Left kidney (tissue), 2 donors: ENCODE data around the gene NDUFA13. TPM values are rescaled to one million over a fixed set of nuclear protein-coding genes. Genes with fewer than 3 reads are reported as not detected.

Experiments
- DNase-seq: peaks from one replicate; pipeline ENCODE4 v3.0.0-alpha.2; 2013
- polyA plus RNA-seq: library from polyadenylated mRNA; unstranded; fragments of 120-200 nt; gene quantifications from one replicate; pipeline ENCODE4 v1.2.1, GENCODE V29; 2013; ENCODE audit not compliant: insufficient read length

The NDUFA13 gene
- polyA plus RNA-seq, 1 donor, result 225 TPM

DNA sequence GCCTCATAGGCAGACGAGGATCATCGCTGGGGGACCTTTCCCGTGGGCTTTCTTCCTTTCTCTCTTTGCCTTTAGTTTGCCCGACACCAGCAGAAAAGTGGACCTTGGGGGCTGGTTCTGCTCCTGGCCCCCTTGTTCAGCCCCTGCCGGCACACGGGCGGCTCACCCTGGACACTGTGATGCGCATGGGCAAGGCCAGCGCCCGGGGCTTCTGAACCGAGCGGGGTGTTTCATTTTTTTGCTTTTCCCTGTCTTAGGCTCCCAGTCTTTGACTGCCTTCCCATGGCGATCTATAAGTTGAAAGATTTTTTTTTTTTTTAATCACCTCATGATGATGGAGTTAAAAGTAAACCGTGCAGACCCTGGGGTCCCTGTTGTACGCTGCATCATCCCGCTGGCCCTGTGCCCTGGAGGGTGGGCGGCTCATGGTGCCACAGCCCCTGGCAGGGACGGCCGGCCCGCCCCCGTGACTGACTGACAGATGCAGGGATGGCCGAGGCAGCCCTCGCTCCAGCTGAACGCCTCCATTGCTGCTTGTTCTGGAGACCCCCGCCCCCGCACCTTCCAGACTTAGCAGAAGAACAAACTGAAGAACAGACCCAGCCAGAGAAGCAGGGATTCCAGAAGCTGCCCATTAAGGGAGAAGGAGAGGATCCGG lies 10.2 kb upstream of the NDUFA13 start:
- no peak for DNase-seq

DNA sequence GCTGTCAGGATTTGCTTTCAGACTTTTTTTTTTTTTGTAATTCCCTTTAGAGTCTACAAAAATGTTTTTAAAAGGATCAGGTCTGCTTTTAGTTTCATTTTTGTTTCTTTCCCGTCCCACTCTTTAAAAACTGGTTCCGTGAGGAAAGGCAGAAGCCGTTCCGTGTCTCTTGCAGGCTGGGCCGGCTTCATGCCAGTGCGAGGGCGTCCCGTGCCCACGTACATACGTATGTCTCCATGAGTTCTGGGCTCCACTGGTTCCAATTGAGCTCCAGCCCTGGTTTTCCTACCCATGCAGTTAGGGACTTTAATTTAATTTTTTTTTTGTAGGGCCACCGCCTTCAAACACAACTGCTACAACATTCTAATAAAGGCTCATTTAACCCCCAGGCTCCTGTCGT lies 9.4 kb upstream of the NDUFA13 start:
- DNase-seq, result no peak

DNA sequence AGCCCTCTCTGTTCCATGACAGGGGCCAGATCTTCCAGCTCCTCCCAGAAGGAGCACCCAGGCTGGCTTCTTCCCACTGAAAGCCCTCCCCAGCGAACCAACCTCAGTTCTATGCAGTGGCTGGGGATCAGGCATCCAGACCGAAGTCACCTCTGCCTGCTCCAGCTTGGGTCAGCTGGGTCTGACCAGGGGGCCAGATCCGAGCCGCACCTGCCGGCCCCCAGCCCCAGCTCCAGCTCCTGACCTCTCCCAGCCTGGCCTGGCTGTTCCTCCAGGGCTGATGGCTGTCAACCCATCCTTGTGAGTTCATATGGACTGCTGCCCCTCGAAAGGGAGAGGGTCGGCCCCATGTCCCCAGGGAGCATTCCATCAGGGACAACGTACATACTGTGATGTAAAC lies 8.7 kb upstream of the NDUFA13 start:
- no peak for DNase-seq

DNA sequence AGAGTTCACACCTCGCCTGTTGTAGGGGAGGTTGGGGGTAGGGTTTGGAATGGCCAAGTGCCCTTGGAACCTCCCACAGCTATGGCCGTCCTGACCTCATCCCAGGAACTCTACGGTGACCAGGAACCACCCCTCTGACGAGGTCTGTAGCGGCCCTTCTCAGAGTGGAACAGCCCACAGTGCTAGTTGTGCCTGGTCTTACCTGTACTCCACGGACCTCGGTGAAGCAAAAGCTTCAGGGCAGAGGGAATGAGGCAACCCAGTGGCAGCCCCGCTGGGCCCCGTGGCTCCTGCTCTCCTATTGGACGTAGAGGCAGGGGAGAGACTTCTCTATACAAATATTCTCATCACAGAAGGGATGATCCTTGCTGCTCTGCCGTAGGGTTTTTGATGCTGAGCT lies 7.8 kb upstream of the NDUFA13 start:
- no peak for DNase-seq

DNA sequence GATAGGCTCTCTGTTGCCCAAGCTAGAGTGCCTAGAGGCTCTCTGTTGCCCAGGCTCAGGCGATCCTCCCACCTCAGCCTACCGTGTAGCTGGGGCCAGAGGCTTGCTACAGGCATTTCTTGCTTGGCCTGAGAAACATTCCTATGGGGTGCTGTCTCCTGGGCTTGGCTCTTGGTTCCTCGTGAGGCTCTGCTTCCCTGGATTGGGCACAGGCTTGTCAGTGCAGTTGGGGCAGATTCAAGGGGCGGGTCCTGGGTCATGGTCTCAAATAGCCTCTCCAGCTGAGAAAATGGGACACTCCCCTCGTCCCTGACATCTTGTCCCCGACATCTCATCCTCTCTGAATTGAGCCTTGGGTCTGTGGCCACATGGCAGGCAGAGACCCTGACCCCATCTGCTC lies 5.6 kb upstream of the NDUFA13 start:
- no peak for DNase-seq

DNA sequence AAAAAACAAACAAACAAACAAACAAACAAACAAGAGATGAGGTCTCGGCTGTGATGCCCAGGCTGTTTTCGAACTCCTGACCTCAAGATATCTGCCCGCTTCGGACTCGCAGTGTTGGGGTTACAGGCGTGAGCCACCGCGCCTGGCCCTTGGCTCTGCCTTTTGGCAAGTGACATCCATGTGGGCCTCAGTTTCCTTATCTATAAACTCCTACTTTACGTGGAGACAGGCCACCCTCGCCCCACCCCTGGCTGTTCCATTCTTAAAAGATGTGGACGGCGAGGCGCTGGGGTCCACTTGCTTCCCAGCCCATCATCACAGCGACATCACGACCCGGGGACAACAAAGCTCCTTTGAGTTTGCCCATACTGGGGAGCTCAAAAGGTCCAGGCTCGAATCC lies 2.3 kb upstream of the NDUFA13 start:
- DNase-seq, result no peak

DNA sequence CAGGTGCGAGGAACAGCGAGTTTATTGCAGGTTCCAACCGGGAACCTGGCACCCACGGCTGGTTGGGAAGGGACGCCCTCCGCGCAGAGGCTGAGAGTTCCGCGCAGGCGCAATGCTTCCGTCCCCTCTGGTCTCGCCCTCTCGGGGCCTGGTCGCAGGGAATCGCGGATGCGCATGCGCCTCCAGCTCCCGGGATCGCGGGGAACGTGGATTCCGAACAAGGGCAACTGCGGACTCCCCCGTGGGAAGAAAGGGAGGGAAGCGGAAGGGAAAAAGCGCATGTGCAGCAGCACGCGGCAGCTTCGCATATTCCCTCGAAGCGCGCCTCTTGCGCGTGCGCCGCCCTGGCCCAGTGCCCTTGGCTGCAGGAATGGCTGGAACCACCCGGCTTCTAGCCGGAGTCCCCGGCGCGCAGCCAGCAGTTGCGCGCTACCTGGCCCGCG lies 1.8 kb upstream of the NDUFA13 start:
- DNase-seq, result peak; percentile 63

DNA sequence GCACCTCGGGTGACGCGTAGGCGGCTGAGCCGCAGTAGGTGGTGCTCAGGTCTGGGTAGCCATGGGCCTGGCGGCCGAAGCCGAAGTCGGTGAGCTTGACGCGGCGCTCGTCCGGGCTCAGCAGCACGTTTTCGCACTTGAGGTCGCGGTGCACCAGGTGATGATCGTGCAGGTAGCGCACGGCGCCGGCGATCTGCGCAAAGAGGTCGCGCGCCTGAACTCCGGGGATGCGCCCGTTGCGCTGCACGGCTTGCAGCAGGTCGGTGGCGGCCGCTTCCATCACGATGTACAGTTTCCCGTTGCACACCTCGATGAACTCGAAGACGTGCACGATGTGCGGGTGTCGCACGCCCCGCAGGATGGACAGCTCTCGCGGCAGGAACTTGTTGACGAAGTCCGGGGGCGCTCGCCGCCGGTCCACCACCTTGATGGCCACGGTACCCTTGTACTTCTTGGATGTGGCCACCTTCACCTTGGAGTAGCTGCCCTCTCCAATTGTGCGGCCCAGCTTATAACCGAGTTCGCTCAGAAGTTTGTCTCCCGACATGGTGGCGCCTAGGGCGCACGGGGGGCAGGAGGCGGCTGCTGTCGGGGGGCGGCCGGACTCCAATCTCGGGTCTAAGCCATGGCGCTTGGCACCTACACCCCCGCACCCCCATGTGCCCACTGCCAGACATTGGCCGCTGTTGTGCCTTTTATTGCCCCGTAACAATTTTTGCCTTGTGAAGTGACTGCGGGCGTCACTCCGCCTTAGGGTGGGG lies 964 bp upstream of the NDUFA13 start, which contains the start of gene TSSK6:
Gene TSSK6, minus strand, starts transcription at position 668 of the 761 bp plus-strand sequence. Its CDS starts 121 bp downstream, at position 547.
- DNase-seq, result no peak

DNA sequence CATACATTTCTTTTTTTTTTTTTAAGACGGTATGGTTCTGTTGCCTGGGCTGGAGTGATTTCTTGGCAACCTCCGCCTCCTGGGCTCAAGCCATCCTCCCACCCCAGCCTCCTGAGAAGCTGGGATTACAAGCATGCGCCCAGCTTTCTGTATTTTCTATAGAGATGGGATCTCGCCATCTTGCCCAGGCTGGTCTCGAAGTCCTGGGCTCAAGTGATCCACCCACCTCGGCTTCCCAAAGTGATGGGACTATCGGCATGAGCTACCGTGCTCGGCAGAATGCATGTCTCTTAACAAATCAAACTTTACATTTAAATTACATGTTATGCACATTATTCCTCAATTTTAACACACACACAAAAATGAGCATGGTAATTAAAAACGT lies 1.2 kb downstream of the NDUFA13 start:
- no peak for DNase-seq

DNA sequence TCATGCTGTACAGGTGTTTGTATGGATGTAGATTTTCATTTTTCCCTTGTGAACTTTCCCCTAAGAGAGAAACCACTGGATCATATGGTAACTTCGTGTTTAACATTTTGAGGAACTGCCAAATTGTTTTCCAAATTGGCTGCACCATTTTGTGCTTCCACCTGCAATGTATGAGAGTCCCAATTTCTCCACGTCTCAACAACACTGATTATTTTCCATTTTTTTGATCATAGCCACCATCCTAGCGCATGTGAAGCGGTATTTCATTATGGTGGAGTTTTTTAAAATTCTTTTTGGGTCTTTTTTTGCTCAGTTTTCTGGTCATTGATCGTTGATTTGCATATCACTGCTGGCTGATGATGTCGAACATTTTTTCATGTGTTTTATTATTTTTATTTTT lies 5.0 kb downstream of the NDUFA13 start:
- DNase-seq, result no peak

DNA sequence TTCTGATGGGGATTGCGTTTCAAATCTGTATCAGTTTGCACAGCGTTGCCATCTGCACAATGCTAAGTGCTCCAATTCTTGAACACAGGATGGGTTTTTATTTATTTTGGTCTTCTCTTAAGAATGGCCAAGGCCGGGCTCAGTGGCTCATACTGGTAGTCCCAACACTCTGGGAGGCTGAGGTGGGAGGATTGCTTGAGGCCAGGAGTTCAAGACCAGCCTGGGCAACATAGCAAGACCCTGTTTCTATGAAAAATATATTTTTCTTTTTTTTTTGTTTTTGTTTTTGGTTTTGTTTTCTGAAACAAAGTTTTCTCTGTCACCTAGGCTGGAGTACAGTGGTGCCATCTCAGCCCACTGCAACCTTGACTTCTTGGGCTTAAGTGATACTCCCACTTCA lies 7.2 kb downstream of the NDUFA13 start:
- DNase-seq, result no peak

DNA sequence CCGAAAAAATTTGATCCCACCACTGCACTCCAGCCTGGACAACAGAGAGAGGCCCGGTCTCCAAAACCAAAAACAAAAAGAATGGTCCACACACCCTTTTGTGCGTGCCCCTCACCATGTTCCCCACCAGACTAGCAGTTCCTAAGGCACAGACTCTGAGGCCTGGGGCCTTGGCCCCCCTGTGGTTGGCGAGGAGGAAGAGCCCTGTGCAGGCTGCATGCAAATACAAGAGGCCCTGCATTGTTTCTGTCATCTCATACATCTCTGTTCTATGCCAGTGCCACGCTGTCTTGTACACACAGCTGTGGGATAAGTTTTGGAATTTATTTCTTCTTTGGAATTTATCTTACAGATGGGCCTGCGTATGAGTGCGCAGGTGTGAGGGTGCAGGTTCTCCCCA lies 8.0 kb downstream of the NDUFA13 start:
- DNase-seq, result no peak

DNA sequence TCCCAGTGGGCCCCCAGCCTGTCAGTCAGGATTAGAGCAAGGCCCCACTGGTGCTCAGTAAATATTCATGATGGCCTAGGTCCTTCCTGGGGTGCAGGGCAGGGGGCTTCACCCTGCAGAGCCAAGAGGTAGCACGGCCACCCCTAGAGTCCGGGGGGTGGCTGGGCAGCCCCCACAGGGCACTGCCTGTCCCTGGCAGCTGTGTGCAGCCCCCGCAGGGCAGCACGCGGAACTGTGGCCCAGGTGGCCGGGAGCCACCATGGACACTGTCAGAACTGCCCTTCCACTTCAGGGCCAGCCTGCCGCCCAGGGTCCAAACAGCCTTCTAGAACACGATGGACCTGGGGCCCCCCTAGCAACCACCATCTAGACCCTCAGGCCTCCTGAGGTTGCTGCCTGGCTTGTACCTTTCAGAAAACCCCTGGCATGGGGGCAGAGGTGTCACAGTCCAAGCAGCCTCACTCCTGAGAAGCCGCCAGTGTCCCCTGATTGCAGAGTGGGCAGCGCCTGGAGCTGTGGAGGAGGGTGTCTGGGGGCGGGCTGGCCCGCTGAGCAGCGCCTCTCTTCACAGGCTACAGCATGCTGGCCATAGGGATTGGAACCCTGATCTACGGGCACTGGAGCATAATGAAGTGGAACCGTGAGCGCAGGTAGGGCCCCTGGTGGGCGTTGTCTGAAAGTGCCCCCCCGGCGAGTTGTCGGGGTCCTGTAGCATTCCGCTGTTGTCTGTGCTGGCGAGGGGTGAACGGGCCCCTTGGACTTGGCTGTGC lies 9.8 kb downstream of the NDUFA13 start:
- no peak for DNase-seq

DNA sequence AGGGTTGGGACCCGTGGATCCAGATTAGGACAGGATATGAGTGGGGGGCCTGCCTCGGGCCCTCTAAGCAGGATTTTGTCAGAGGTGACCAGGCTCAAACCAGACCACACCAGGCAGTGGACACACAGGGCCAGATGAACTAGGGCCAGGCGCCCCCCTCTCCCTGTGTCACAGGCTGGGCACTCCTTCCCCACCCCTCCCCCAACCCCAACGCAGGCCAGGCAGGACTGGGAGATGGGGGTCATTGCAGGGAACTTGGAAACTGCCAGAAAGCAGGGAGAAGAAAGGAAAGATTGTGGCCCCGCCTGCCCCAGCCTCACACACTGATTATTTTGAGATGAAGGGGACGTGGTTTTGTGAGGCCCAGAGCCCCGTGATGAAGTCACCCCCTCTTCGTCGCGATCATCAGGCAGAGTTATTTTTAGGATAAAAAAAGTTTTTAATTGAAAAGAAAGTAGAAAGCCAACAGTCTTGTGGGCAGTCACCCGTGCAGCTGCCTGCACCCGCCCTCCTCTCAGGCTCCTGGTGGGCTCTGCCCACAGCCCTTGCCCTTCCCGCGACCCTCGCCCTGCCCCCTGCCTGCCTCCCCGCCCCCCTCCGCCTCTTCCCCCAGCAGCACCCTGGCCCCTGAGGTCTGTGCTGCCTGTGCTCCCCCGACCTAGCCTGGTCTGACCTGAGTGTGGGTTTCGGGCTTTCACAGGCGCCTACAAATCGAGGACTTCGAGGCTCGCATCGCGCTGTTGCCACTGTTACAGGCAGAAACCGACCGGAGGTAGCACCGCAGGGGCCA lies 10.8 kb downstream of the NDUFA13 start:
- DNase-seq, result no peak

DNA sequence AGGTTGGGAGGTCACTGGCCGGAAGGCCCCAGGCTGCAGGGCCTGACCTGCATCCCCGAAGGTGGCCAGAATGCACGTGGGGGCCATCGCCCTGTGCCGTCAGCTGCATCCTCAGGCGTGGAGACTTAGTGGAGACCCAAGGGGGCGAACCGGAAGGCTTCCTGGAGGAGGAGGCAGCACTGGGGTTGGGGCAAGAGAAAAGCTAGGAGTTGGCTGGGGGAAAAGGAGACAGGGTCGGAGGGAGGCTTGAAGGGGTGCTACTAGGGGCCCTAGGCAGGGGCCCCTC lies 11.3 kb downstream of the NDUFA13 start:
- DNase-seq, result no peak

DNA sequence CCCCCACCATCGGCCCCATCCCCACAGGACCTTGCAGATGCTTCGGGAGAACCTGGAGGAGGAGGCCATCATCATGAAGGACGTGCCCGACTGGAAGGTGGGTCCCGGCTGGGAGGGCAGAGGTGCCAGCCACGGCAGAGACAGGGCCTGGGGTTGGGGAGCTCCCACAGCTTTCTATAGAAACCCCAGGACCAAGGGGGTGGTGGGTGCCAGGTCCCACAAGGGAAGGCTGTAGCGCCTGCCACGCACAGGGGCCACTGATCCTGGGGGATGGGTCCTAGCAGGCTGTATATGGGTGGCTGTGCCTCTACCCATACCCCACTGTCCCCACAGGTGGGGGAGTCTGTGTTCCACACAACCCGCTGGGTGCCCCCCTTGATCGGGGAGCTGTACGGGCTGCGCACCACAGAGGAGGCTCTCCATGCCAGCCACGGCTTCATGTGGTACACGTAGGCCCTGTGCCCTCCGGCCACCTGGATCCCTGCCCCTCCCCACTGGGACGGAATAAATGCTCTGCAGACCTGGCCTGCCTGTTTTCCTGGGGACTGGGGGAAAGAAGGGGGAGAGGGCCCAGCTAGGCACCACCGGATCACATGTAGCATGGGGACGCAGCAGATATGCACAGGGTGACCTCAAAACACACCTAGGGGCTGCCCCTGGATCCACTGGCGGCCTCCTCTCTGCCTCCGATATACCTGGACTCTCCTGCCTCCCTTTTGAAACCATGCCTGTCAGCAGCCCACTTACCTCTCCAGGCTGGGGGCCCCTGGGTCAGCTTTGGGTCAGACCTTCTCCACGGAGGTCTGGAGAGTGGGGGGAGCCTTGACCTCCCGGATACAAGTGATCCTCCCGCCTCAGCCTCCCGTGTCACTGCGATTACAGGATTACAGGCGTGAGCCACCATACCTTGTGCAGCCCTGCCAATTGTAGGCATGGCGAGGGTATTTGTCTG lies 11.9 kb downstream of the NDUFA13 start:
- DNase-seq, result no peak

DNA sequence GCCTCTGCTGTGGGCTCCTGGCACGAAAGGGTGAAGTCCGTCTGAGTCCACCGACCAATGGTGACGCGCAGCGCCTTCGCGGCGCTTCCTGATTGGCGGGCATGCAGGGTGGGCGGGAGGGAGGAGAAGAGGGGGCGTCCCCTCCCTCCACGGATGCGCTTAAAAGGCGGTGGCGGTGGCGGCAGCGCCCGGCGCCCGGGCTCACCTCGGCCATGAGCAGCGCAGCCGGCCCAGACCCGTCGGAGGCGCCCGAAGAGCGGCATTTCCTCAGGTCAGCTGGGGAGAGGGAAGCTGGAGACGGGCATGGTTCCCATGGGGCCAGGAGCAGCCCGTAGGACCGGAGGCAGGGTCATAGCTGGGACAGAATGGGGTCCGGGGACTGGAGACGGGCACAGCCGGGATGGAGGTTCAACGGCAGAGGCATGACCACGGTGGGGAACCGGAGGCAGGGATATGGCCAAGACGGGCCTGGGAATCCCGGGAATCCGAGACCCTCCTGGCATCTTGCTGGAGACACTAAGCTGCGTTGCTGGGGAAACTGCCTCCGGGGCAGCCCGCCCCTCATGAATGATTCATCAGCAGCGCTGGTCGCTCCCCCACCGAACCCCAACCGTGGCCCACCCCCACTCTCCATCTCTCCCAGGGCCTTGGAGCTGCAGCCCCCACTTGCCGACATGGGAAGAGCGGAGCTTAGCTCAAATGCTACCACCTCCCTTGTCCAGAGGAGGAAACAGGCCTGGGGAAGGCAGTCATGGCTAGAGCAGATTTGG lies 12.9 kb downstream of the NDUFA13 start, which contains the start of gene YJEFN3:
Gene YJEFN3, plus strand, starts transcription at position 191 of the 770 bp plus-strand sequence. Its CDS starts 22 bp downstream, at position 213.
- no peak for DNase-seq

DNA sequence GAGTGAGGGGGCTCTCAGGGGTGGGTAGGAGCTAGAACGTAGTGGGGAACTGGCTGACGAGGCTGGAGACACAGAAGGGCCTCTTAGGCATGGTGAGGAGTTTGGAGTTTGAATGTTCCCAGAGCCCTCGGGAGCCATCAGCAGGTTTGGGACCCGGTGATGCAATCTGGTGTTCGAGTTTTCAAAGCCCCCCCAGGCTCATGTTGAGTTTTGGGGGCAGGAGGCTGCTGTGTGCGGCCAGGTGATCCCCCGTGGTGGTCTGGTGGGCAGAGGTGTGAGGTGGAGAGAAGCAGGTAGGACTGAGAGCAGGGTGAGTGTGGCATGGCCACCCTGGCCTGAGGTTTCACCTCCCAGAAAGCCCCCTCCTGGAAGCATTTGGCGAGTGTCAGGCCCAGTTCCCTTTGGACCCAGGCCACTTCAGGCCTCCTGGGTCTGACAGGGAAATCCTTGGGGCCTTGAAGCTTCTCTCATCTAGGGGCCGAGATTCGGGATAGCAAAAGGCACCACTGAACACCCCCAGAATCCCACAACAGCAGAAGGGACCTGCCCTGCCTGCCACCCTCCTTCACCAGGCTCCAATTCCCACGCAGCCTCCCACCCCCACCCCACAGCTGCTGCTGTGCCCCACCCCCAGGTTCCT lies 13.9 kb downstream of the NDUFA13 start:
- no peak for DNase-seq

DNA sequence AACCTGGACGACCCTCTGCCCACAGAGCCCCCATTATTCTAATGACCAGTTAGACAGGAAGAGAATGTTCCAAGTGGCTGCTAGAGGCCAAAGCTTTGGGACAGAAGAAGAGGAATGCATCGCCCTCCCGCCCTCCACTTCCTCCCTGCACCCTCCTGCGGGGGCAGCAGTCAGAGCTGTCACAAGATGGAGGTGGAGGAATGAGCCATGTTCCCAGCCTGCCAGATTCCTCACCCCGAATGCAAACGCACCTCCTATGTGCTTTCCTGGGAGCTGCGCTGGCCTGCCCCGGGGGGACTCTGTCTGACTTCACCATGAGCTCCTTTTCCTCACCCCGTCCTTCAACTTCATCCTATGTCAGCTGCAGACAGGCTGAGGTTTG lies 14.4 kb downstream of the NDUFA13 start:
- no peak for DNase-seq

DNA sequence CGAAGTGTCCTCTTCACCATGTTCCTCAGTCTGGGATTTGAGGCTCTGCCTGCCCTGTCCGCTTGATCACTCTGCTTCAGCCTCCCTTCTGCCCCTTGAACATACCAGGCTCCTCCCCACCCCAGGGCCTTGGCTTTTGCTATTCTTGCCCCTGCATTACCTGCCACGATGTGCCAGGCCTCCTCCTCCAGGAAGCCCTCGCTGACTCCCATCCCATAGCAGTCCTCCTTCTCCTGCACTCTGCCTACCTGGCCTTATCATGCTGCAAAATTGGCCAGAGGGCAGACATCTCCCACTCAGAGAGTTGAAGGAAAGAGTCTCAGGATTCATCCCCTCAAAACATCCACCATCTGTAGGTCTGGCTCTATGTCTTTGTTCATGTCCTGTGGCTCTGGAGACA lies 14.9 kb downstream of the NDUFA13 start:
- DNase-seq, result no peak
